Activated CD8-positive, alpha-beta T cell treated with anti-CD3 and anti-CD28 coated beads for 36 hours (primary cell): ENCODE measurements around the gene NTRK2. TPM values are rescaled to one million over a fixed set of nuclear protein-coding genes. Genes with fewer than 3 reads are reported as not detected.

Source experiments
- ATAC-seq: fragments of 200-7000 bp; cut with Tn5 transposase; one replicate; pipeline ENCODE4 v1.10.0; 2021; ENCODE audit warnings: mild to moderate bottlenecking, moderate library complexity
- CTCF ChIA-PET: fragments of 350-600 bp; sonication (Branson Sonifier 250); formaldehyde crosslinking; loops from one replicate; lab custom pipeline; 2021; ENCODE audit warnings: antibody characterized with exemption; lab: Charles Lee
- POLR2A ChIA-PET: fragments of 350-600 bp; sonication (Branson Sonifier 250); formaldehyde crosslinking; loops from one replicate; lab custom pipeline; 2021; ENCODE audit warnings: antibody characterized with exemption; lab: Charles Lee
- DNase-seq: peaks from one replicate; pipeline ENCODE4 v3.0.0-alpha.2; 2020
- H3K27ac Mint-ChIP-seq: one replicate; pipeline ENCODE4 v1.8.0; 2021; ENCODE audit warnings: mild to moderate bottlenecking, mixed read lengths
- H3K27me3 Mint-ChIP-seq: one replicate; pipeline ENCODE4 v1.8.0; 2021; ENCODE audit warnings: mixed read lengths
- H3K36me3 Mint-ChIP-seq: one replicate; pipeline ENCODE4 v1.8.0; 2021; ENCODE audit warnings: low read depth, mixed read lengths
- H3K4me1 Mint-ChIP-seq: one replicate; pipeline ENCODE4 v1.8.0; 2021; ENCODE audit warnings: low read depth, mixed read lengths
- H3K4me3 Mint-ChIP-seq: one replicate; pipeline ENCODE4 v1.8.0; 2021; ENCODE audit warnings: mild to moderate bottlenecking, moderate library complexity, mixed read lengths
- H3K9me3 Mint-ChIP-seq: one replicate; pipeline ENCODE4 v1.8.0; 2021; ENCODE audit warnings: mixed read lengths
- intact Hi-C: fragments of 100-400 bp; cut with micrococcal nuclease; formaldehyde crosslinking; loops from one replicate; pipeline ENCODE4 v1.10.0; 2022
- total RNA-seq, 2 experiments: library from RNA; stranded (reverse); gene quantifications; one replicate each; pipeline ENCODE4 v1.2.3, GENCODE V29; 2021
- TF ChIP-seq, protein P1 (sequence below): fragments of 200-600 bp; IDR thresholded peaks from one replicate; pipeline ENCODE4 v1.8.0; 2022; ENCODE audit warnings: antibody characterized with exemption, mild to moderate bottlenecking

Gene NTRK2
- total RNA-seq, 2 experiments from 2014 or later = 0.07 to 0.09 TPM

DNA sequence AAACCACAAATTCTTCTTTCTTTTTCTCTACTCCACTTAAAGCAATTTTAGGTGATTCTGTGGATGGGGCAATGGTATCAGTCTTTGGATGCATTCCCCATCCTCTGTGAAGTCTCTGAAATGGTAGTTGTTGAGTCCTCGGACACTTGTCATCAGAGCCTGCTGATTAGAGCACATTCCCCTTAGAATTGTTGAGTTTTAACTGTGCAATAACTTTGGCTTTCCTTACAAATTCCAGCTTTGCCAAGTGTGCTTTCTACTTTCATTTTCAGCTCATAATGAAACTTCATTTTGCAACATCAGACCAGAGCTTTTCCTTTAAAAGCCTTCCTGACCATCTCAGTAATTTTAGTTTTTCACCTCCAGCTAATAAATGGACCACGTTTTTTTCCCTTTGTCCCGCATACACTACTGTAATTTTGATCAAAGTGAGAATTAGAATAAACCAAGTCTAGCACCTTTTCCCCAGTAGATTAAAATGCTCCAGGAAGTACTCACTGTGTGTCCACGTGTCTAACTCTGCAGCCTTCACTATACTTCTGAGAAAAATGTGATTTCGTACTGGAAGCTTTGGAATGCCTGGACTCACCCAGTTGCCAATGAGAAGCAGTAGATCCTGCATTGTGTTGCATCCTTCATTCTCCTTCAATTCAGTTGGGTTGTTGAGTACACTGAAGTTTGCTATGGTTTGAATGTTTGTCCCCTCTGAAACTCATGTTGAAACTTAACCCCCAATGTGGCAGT, 135.6 kb downstream of the NTRK2 start:
- Mint-ChIP-seq H3K27me3 (peaks cover 4% of the 10 kb centered on the region), H3K9me3 (no peaks in the 10 kb centered on the region), H3K4me3 (no peak overlapping the region), H3K36me3 (no peaks in the 10 kb centered on the region), H3K4me1 (no peaks in the 10 kb centered on the region), H3K27ac (no peak overlapping the region)
- intact Hi-C loops = no loop called here
- DNase-seq (no peak), ATAC-seq (no peak)
- CTCF ChIA-PET = no interaction called here
- POLR2A ChIA-PET = no interaction called here
- TF ChIP-seq, protein P1, sequence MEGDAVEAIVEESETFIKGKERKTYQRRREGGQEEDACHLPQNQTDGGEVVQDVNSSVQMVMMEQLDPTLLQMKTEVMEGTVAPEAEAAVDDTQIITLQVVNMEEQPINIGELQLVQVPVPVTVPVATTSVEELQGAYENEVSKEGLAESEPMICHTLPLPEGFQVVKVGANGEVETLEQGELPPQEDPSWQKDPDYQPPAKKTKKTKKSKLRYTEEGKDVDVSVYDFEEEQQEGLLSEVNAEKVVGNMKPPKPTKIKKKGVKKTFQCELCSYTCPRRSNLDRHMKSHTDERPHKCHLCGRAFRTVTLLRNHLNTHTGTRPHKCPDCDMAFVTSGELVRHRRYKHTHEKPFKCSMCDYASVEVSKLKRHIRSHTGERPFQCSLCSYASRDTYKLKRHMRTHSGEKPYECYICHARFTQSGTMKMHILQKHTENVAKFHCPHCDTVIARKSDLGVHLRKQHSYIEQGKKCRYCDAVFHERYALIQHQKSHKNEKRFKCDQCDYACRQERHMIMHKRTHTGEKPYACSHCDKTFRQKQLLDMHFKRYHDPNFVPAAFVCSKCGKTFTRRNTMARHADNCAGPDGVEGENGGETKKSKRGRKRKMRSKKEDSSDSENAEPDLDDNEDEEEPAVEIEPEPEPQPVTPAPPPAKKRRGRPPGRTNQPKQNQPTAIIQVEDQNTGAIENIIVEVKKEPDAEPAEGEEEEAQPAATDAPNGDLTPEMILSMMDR = no peak

DNA sequence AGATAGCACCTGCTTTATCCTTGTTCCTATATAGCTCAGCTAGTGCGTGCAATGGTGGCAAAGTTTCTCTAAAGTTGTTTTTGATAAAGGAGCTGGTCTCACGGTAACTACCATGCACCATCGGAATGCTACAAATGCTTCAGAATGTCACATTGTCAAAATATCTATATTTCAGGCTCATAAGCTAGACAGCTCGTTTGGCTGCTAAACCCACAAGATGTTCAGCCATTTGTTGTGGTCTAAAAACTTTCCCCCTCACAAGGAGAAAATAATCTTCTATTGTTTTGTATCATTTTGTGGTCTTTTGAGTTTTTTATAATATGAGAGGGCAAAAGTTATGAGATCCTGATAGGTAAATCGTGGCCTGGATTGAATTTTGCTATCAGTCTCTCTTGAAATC, 137.9 kb downstream of the NTRK2 start:
- ChIA-PET POLR2A (no interaction called here), CTCF (no interaction called here)
- TF ChIP-seq, protein P1 = no peak
- no peak overlapping the region for H3K4me3 Mint-ChIP-seq
- DNase-seq (no peak), ATAC-seq (no peak)
- H3K27ac Mint-ChIP-seq = no peak overlapping the region
- no peaks in the 10 kb centered on the region for H3K9me3 Mint-ChIP-seq
- no peaks in the 10 kb centered on the region for H3K4me1 Mint-ChIP-seq
- intact Hi-C loops = no loop called here
- peaks cover 4% of the 10 kb centered on the region for H3K27me3 Mint-ChIP-seq
- H3K36me3 Mint-ChIP-seq = no peaks in the 10 kb centered on the region

DNA sequence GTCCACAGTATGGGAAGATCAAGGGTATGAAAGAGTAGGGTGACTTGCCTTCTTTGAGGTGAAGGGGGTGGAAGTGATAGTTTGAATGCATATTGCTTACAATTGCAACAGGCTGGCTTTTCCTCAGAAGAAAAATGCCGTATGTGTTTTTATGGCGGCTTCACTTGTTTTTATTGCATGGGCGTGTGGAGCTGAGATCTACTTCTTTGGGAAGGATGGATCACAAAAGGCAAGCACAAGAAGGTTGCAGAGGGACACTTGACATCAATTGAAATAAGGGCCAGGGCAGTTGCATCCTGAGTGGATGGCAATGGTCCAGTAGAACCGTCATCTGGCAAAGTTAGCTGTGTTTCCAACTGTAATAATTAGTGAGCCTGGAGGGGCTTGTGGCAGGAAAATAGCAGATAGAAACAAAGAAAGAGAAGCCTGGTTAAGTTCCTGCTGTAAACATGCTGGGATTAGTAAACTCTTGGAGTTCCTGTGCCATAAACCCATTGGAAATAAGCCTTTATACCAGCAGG, 138.4 kb downstream of the NTRK2 start:
- Mint-ChIP-seq H3K27ac (no peak overlapping the region), H3K9me3 (no peaks in the 10 kb centered on the region), H3K27me3 (peaks cover 4% of the 10 kb centered on the region), H3K36me3 (no peaks in the 10 kb centered on the region), H3K4me1 (no peaks in the 10 kb centered on the region), H3K4me3 (no peak overlapping the region)
- TF ChIP-seq, protein P1 = no peak
- ATAC-seq (no peak), DNase-seq (no peak)
- intact Hi-C loops = no loop called here
- ChIA-PET CTCF (no interaction called here), POLR2A (no interaction called here)

DNA sequence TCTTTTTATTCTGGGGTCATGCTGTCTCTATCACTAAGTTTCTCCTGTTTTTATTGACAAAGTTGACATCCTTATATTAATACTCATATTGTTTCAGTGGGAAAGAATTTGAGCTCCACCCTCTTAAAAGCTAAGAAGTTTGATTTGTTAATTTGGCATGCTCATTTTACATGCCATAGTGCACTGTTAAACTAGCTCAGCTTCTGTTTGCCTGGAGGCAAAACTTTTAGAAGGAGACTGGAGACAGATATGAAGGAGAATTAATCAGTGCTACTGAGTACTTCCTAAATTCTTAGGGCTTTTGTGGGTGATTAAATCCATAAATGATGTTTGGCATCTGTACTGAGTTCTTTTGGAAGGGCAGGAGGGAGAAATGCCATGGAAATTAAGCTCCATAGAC, 138.9 kb downstream of the NTRK2 start:
- intact Hi-C loops = no loop called here
- peaks cover 4% of the 10 kb centered on the region for H3K27me3 Mint-ChIP-seq
- no peaks in the 10 kb centered on the region for H3K9me3 Mint-ChIP-seq
- H3K27ac Mint-ChIP-seq = no peak overlapping the region
- DNase-seq = no peak
- ATAC-seq = no peak
- ChIA-PET CTCF (no interaction called here), POLR2A (no interaction called here)
- TF ChIP-seq, protein P1 = no peak
- no peaks in the 10 kb centered on the region for H3K4me1 Mint-ChIP-seq
- H3K36me3 Mint-ChIP-seq = no peaks in the 10 kb centered on the region
- no peak overlapping the region for H3K4me3 Mint-ChIP-seq

DNA sequence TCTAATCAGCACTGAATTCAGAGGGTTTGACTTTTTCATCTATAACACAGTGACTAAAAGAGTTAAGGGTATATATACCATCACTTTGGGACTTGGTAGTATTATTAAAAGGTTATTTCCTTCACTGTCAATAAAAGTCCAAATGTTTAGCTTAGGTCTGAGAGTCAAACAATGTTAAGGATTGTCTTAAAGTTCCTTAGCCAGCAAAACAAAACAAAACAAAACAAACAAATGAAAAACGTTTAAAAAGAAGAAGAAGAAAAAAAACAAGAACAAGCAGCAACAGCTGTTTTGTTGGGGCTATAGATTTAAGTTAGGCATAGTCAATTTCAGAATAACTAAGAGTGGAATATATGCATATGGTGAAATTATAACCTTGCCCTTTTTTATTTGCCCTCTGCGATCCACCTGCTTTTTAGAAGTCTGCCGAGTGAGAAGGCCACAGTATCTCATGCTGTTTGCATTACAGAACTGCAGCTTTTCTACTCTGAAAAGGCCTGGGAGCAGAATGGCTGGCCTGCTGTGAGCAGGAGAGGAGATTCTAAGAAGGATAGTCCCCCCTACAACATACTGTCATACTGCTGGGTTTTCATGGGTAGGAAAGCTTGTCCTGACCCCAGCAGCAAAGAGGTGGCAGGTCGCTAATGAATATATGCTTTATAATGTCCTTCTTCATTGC, 141.7 kb downstream of the NTRK2 start:
- Mint-ChIP-seq H3K4me1 (no peaks in the 10 kb centered on the region), H3K9me3 (no peaks in the 10 kb centered on the region), H3K36me3 (no peaks in the 10 kb centered on the region), H3K27ac (no peak overlapping the region), H3K4me3 (no peak overlapping the region), H3K27me3 (peaks cover 4% of the 10 kb centered on the region)
- intact Hi-C loops = no loop called here
- ATAC-seq (no peak), DNase-seq (no peak)
- TF ChIP-seq, protein P1 = no peak
- ChIA-PET CTCF (interaction anchor here (0.9 kb wide), 1 partner anchor 13 kb away, joined by 3 read pairs; no protein-coding TSS in a partner anchor), POLR2A (no interaction called here)
